Keratinocyte (primary cell): Measurements from ENCODE around the gene CSGALNACT2. TPM values are rescaled to one million over a fixed set of nuclear protein-coding genes. Genes with fewer than 3 reads are reported as not detected.

ENCODE experiments used
- DNase-seq: peaks from one replicate; pipeline ENCODE4 v3.0.0-alpha.2; 2011; ENCODE audit warnings: low read depth, missing footprints, low spot score
- FAIRE-seq: peaks from 2 replicates; lab custom pipeline; 2011; peaks lifted over from hg19 to GRCh38; lab: Jason Lieb, UNC
- H2AFZ ChIP-seq: 2 replicates; pipeline ENCODE4 v1.6.0; 2012; ENCODE audit warnings: low read length, control low read depth, inconsistent platforms; ENCODE audit not compliant: control insufficient read depth
- H3K27ac ChIP-seq: 2 replicates; pipeline ENCODE4 v1.5.1; 2011; ENCODE audit warnings: low read length; ENCODE audit not compliant: control insufficient read depth, insufficient read depth
- H3K27me3 ChIP-seq: 3 replicates; pipeline ENCODE4 v1.6.0; 2011; ENCODE audit warnings: low read length; ENCODE audit not compliant: control insufficient read depth, insufficient read depth; ENCODE audit errors: extremely low read depth
- H3K36me3 ChIP-seq, 2 experiments: 2 replicates in 1 of 2; 3 replicates in 1 of 2; pipeline ENCODE4 v1.5.1; 2011; ENCODE audit warnings: low read length in 2 of 2, mild to moderate bottlenecking in 1 of 2; ENCODE audit not compliant: control insufficient read depth in 2 of 2, insufficient read depth in 2 of 2; ENCODE audit errors: extremely low read depth in 1 of 2
- H3K4me1 ChIP-seq: 3 replicates; pipeline ENCODE4 v1.5.1; 2011; ENCODE audit warnings: low read length; ENCODE audit not compliant: control insufficient read depth, insufficient read depth; ENCODE audit errors: extremely low read depth
- H3K4me2 ChIP-seq: 3 replicates; pipeline ENCODE4 v1.6.0; 2011; ENCODE audit warnings: low read depth, low read length; ENCODE audit not compliant: control insufficient read depth, insufficient read depth; ENCODE audit errors: extremely low read depth
- H3K4me3 ChIP-seq, 3 experiments: fragments of 200-600 bp in 1 of 3; sonication (generic) in 1 of 3; 2 replicates in 2 of 3; 3 replicates in 1 of 3; pipeline ENCODE4 v1.5.1; 2011 to 2016; ENCODE audit warnings: low read length in 3 of 3, mild to moderate bottlenecking in 3 of 3, control low read depth in 2 of 3, inconsistent platforms in 1 of 3, low read depth in 1 of 3, mixed read lengths in 1 of 3, mixed run types in 1 of 3, moderate library complexity in 1 of 3; ENCODE audit not compliant: control insufficient read depth in 2 of 3, insufficient read depth in 2 of 3; ENCODE audit errors: extremely low read depth in 1 of 3
- H3K79me2 ChIP-seq: 2 replicates; pipeline ENCODE4 v1.6.0; 2012; ENCODE audit warnings: low read length; ENCODE audit not compliant: control insufficient read depth, insufficient read depth
- H3K9ac ChIP-seq: 3 replicates; pipeline ENCODE4 v1.6.0; 2011; ENCODE audit warnings: low read length; ENCODE audit not compliant: control insufficient read depth, insufficient read depth; ENCODE audit errors: extremely low read depth
- H3K9me1 ChIP-seq: 3 replicates; pipeline ENCODE4 v1.6.0; 2011; ENCODE audit warnings: low read length; ENCODE audit not compliant: control insufficient read depth, insufficient read depth; ENCODE audit errors: extremely low read depth
- H3K9me3 ChIP-seq: 2 replicates; pipeline ENCODE4 v1.5.1; 2012; ENCODE audit warnings: low read depth, low read length; ENCODE audit not compliant: control insufficient read depth
- H4K20me1 ChIP-seq: 3 replicates; pipeline ENCODE4 v1.6.0; 2011; ENCODE audit warnings: low read length; ENCODE audit not compliant: control insufficient read depth, insufficient read depth; ENCODE audit errors: extremely low read depth
- CTCF ChIP-seq, 3 experiments: IDR thresholded peaks in 1 of 3; conservative IDR thresholded peaks in 1 of 3; optimal IDR thresholded peaks in 1 of 3; 2 replicates in 2 of 3; 3 replicates in 1 of 3; pipeline versions ENCODE3 to v1.5.1; 2011; ENCODE audit warnings: low read length in 3 of 3, mild to moderate bottlenecking in 3 of 3, moderate library complexity in 2 of 3, control low read depth in 1 of 3, inconsistent platforms in 1 of 3; ENCODE audit not compliant: insufficient read depth in 2 of 3; ENCODE audit errors: extremely low read depth in 1 of 3
- EZH2 ChIP-seq: IDR thresholded peaks from one replicate; pipeline ENCODE4 v1.6.1; 2012; ENCODE audit warnings: inconsistent platforms, mild to moderate bottlenecking, low read length, moderate library complexity
- dilution Hi-C: fragments of 300-500 bp; cut with MboI; formaldehyde crosslinking; loops from one replicate; pipeline ENCODE4 v1.7.0; 2020; ENCODE audit warnings: low sequenced_read_pairs; ENCODE audit not compliant: extremely low pct_ligation_motif_present
- polyA plus RNA-seq, 5 experiments: library from polyadenylated mRNA; depleted of rRNA in 3 of 5; stranded (reverse) in 3 of 5; stranded (forward) in 1 of 5; unstranded in 1 of 5; fragments of >200 nt; gene quantifications; 1 replicate in 1 of 5; 2 replicates in 3 of 5; 3 replicates in 1 of 5; pipeline versions ENCODE4 v1.2.1 to v1.2.3, GENCODE V29; 2011 to 2012; ENCODE audit warnings: missing spikeins in 2 of 5, low read depth in 1 of 5, low replicate concordance in 1 of 5

The CSGALNACT2 gene
- polyA plus RNA-seq, 1 donor (not counting 4 experiments of a cell fraction or from before 2014, with no cell fraction given) = 19.7 TPM

GRCh38 chr10:43199088-43199683, 60.9 kb downstream of the CSGALNACT2 start:
- dilution Hi-C loops = no loop called here
- Histone ChIP-seq H2AFZ (no peak overlapping the region), H3K9ac (no peak overlapping the region), H4K20me1 (no peaks in the 10 kb centered on the region), H3K9me1 (no peaks in the 10 kb centered on the region), H3K4me1 (no peaks in the 10 kb centered on the region), H3K27me3 (no peaks in the 10 kb centered on the region), H3K9me3 (no peaks in the 10 kb centered on the region), H3K27ac (no peak overlapping the region), H3K79me2 (no peaks in the 10 kb centered on the region), H3K4me3 (no peak overlapping the region), H3K4me2 (no peak overlapping the region), H3K36me3 (peaks cover 0 to 1% of the 10 kb centered on the region in 2 experiments)
- TF ChIP-seq CTCF (optimal IDR thresholded peaks at IDR 0.05 in 1 of 3, IDR thresholded peaks at IDR 0.05 in 1 of 3, conservative IDR thresholded peaks at IDR 0.05 in 1 of 3; ENCODE audit: extremely low read depth in 1 of 3, insufficient read depth in 2 of 3, low read length in 3 of 3) (no peak), EZH2 (no peak)
- DNase-seq (no peak), FAIRE-seq (no peak)

- H3K36me3 ChIP-seq = peaks cover 0 to 1% of the 10 kb centered on the region in 2 experiments
- no peak overlapping the region for H3K4me3 ChIP-seq
- H3K79me2 ChIP-seq = no peaks in the 10 kb centered on the region
- no peak overlapping the region for H3K9ac ChIP-seq
- dilution Hi-C loops = no loop called here
- no peaks in the 10 kb centered on the region for H3K9me1 ChIP-seq
- no peaks in the 10 kb centered on the region for H4K20me1 ChIP-seq
- DNase-seq (no peak), FAIRE-seq (no peak)
- no peaks in the 10 kb centered on the region for H3K9me3 ChIP-seq
- no peak overlapping the region for H3K4me2 ChIP-seq
- TF ChIP-seq CTCF (optimal IDR thresholded peaks at IDR 0.05 in 1 of 3, IDR thresholded peaks at IDR 0.05 in 1 of 3, conservative IDR thresholded peaks at IDR 0.05 in 1 of 3; ENCODE audit: extremely low read depth in 1 of 3, insufficient read depth in 2 of 3, low read length in 3 of 3) = no peak
- no peak for TF ChIP-seq EZH2
- no peak overlapping the region for H2AFZ ChIP-seq
- no peaks in the 10 kb centered on the region for H3K4me1 ChIP-seq
- H3K27ac ChIP-seq = no peak overlapping the region
- no peaks in the 10 kb centered on the region for H3K27me3 ChIP-seq
Observed at GRCh38 chr10:43199684-43200537, 61.7 kb downstream of the CSGALNACT2 start.
